GM12801 (cell line): ENCODE data around the gene GALNT1.

Source experiments
- CTCF ChIP-seq: IDR thresholded peaks from one replicate; pipeline ENCODE4 v1.5.1; 2011; ENCODE audit warnings: control low read depth; ENCODE audit not compliant: insufficient read length; ENCODE audit errors: extremely low read depth

GALNT1 gene

DNA sequence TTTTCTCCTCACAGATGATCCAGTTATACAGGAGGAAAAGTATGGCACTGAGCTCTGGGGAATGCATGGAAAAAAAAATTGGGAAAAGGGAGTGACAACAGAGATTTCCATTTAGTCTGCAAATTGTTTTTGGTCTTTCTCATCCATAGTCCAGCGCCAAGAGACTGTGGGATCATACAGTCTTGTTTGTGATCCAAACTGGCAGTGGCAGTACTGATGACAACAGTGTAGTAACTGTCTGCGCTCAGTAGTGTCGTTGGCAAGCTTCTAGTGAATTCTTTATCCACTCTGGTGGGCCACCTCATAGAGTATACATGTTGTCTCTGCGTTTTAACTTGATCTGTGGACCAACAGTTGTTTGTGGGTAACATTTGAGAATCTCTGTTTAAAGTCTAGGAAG, 37.9 kb downstream of the GALNT1 start:
- no peak for TF ChIP-seq CTCF

GRCh38 chr18:35619941-35620340, 38.4 kb downstream of the GALNT1 start:
- no peak for TF ChIP-seq CTCF

GRCh38 chr18:35620765-35621164, 39.2 kb downstream of the GALNT1 start:
- TF ChIP-seq CTCF: no peak

GRCh38 chr18:35623255-35623654, 41.7 kb downstream of the GALNT1 start:
- no peak for TF ChIP-seq CTCF

GRCh38 chr18:35624146-35624545, 42.6 kb downstream of the GALNT1 start:
- TF ChIP-seq CTCF: no peak

GRCh38 chr18:35625232-35625631, 43.7 kb downstream of the GALNT1 start:
- TF ChIP-seq CTCF: no peak

DNA sequence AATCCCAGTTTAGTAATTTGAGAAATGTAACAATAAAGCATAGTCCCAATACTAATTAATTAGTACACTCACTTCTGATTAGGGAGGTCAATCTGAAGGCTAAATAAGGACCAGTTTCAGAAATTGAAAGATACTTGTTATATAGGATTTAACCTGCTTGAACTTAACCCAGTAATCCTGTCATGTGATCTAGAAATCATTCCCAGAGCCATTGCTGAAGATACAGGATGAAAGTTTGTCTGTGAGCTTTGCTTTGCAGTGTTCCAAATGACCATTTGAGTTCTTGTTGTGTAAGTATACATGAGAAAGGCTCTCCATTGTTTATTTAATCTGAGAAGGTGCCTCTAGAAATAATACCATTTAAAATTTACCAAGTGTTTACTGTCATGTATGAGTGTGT, 52.2 kb downstream of the GALNT1 start:
- TF ChIP-seq CTCF: no peak

DNA sequence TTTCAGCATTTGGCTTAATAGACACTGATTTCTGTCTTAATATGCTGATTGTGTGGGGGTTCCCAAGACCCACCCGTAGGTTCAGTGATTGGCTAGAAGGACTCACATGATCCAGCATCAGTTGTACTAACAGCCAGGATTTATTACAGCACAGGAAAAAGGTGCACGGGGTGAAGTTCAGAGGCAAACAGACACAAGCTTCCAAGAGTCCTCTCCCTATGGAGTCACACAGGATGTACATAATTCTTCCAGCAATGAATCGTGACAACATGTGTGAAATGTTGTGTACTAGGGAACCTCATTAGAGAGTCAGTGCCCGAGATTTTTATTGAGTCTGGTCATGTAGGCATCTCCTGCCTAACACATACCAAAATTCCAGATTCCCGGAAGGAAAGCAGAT, 52.8 kb downstream of the GALNT1 start:
- TF ChIP-seq CTCF: no peak
